HK-2 (cell line): Measurements from ENCODE around the gene IGFL4.

ENCODE experiments used
- DNase-seq: peaks from one replicate; pipeline ENCODE4 v3.0.0-alpha.2; 2018; ENCODE audit not compliant: unreplicated experiment

Gene IGFL4

GRCh38 chr19:45994456-45994997, 46.3 kb downstream of the IGFL4 start:
- DNase-seq: no peak

- no peak for DNase-seq
Measured at GRCh38 chr19:45990113-45990728, 50.6 kb downstream of the IGFL4 start.
